ENCODE measurements around the gene ZBED1.
"Not testable (repeated sequence)": the region's sequence is repeated elsewhere in the genome, so short reads cannot be mapped to it uniquely, and the experiment has no call there.

Gene ZBED1

GRCh38 chrX:2456091-2456490 lies 44.7 kb downstream of the ZBED1 start:
- not testable (repeated sequence) for H3K27me3 Mint-ChIP-seq (ENCODE audit: low read depth); DNase-seq (ENCODE audit: low spot score); H3K9me3 Mint-ChIP-seq; H3K4me1 Mint-ChIP-seq (ENCODE audit: low read depth); H3K36me3 Mint-ChIP-seq (ENCODE audit: low read depth); H3K4me3 Mint-ChIP-seq; H3K27ac Mint-ChIP-seq

- DNase-seq (ENCODE audit: low spot score); H3K27me3 Mint-ChIP-seq (ENCODE audit: low read depth); H3K27ac Mint-ChIP-seq; H3K4me3 Mint-ChIP-seq; H3K36me3 Mint-ChIP-seq (ENCODE audit: low read depth); H3K9me3 Mint-ChIP-seq; H3K4me1 Mint-ChIP-seq (ENCODE audit: low read depth): not testable (repeated sequence)
Observed at GRCh38 chrX:2454620-2455019, 46.2 kb downstream of the ZBED1 start.

- no peaks in the 10 kb centered on the region for H3K4me1 Mint-ChIP-seq (ENCODE audit: low read depth)
Observed at GRCh38 chrX:2452799-2453198, 48.0 kb downstream of the ZBED1 start.

GRCh38 chrX:2452317-2452784 lies 48.4 kb downstream of the ZBED1 start:
- Mint-ChIP-seq H3K27ac (no peak overlapping the region), H3K4me3 (no peak overlapping the region), H3K9me3 (peaks cover 10% of the 10 kb centered on the region), H3K27me3 (ENCODE audit: low read depth) (no peaks in the 10 kb centered on the region), H3K4me1 (ENCODE audit: low read depth) (no peaks in the 10 kb centered on the region), H3K36me3 (ENCODE audit: low read depth) (peaks cover 4% of the 10 kb centered on the region)
- DNase-seq (ENCODE audit: low spot score), result no peak

More at GRCh38 chrX:2452799-2453198, 48.0 kb downstream of the ZBED1 start:
- peaks cover 6% of the 10 kb centered on the region for H3K9me3 Mint-ChIP-seq
- no peaks in the 10 kb centered on the region for H3K27me3 Mint-ChIP-seq (ENCODE audit: low read depth)
- H3K36me3 Mint-ChIP-seq (ENCODE audit: low read depth), result no peaks in the 10 kb centered on the region
- H3K4me3 Mint-ChIP-seq, result no peak overlapping the region
- no peak for DNase-seq (ENCODE audit: low spot score)
- no peak overlapping the region for H3K27ac Mint-ChIP-seq

- no peaks in the 10 kb centered on the region for H3K27me3 Mint-ChIP-seq (ENCODE audit: low read depth)
- H3K36me3 Mint-ChIP-seq (ENCODE audit: low read depth), result peaks cover 9% of the 10 kb centered on the region
- H3K4me1 Mint-ChIP-seq (ENCODE audit: low read depth), result no peaks in the 10 kb centered on the region
- H3K27ac Mint-ChIP-seq, result no peak overlapping the region
- H3K4me3 Mint-ChIP-seq, result no peak overlapping the region
- H3K9me3 Mint-ChIP-seq, result peaks cover 15% of the 10 kb centered on the region
- no peak for DNase-seq (ENCODE audit: low spot score)
Observed at GRCh38 chrX:2451501-2452316, 49.1 kb downstream of the ZBED1 start.

- H3K36me3 Mint-ChIP-seq (ENCODE audit: low read depth), result peaks cover 10% of the 10 kb centered on the region
- H3K4me1 Mint-ChIP-seq (ENCODE audit: low read depth), result no peaks in the 10 kb centered on the region
- no peaks in the 10 kb centered on the region for H3K27me3 Mint-ChIP-seq (ENCODE audit: low read depth)
- no peak overlapping the region for H3K4me3 Mint-ChIP-seq
- H3K9me3 Mint-ChIP-seq, result peaks cover 19% of the 10 kb centered on the region
- H3K27ac Mint-ChIP-seq, result no peak overlapping the region
- DNase-seq (ENCODE audit: low spot score), result no peak
Observed at GRCh38 chrX:2450681-2451080, 50.1 kb downstream of the ZBED1 start.

- no peaks in the 10 kb centered on the region for H3K4me1 Mint-ChIP-seq (ENCODE audit: low read depth)
- DNase-seq (ENCODE audit: low spot score), result no peak
- H3K9me3 Mint-ChIP-seq, result peaks cover 19% of the 10 kb centered on the region
- H3K36me3 Mint-ChIP-seq (ENCODE audit: low read depth), result peaks cover 10% of the 10 kb centered on the region
- no peaks in the 10 kb centered on the region for H3K27me3 Mint-ChIP-seq (ENCODE audit: low read depth)
- H3K27ac Mint-ChIP-seq, result no peak overlapping the region
- H3K4me3 Mint-ChIP-seq, result no peak overlapping the region
Observed at GRCh38 chrX:2449135-2449886, 51.5 kb downstream of the ZBED1 start.

- Mint-ChIP-seq H3K27me3 (ENCODE audit: low read depth) (no peaks in the 10 kb centered on the region), H3K27ac (no peak overlapping the region), H3K4me3 (no peak overlapping the region), H3K9me3 (peaks cover 19% of the 10 kb centered on the region), H3K36me3 (ENCODE audit: low read depth) (peaks cover 12% of the 10 kb centered on the region), H3K4me1 (ENCODE audit: low read depth) (no peaks in the 10 kb centered on the region)
- DNase-seq (ENCODE audit: low spot score), result no peak
Observed at GRCh38 chrX:2447484-2447883, 53.3 kb downstream of the ZBED1 start.

GRCh38 chrX:2446815-2447214 lies 54.0 kb downstream of the ZBED1 start:
- Mint-ChIP-seq H3K4me1 (ENCODE audit: low read depth) (no peaks in the 10 kb centered on the region), H3K27me3 (ENCODE audit: low read depth) (no peaks in the 10 kb centered on the region), H3K36me3 (ENCODE audit: low read depth) (peaks cover 12% of the 10 kb centered on the region), H3K27ac (no peak overlapping the region), H3K4me3 (no peak overlapping the region), H3K9me3 (peaks cover 17% of the 10 kb centered on the region)
- no peak for DNase-seq (ENCODE audit: low spot score)

GRCh38 chrX:2445662-2446623 lies 54.8 kb downstream of the ZBED1 start:
- no peak for DNase-seq (ENCODE audit: low spot score)
- Mint-ChIP-seq H3K9me3 (peaks cover 21% of the 10 kb centered on the region), H3K4me3 (no peak overlapping the region), H3K36me3 (ENCODE audit: low read depth) (peaks cover 17% of the 10 kb centered on the region), H3K27ac (no peak overlapping the region), H3K27me3 (ENCODE audit: low read depth) (no peaks in the 10 kb centered on the region), H3K4me1 (ENCODE audit: low read depth) (no peaks in the 10 kb centered on the region)

- no peak overlapping the region for H3K27ac Mint-ChIP-seq
- H3K4me3 Mint-ChIP-seq, result no peak overlapping the region
- H3K4me1 Mint-ChIP-seq (ENCODE audit: low read depth), result no peaks in the 10 kb centered on the region
- peaks cover 22% of the 10 kb centered on the region for H3K9me3 Mint-ChIP-seq
- no peak for DNase-seq (ENCODE audit: low spot score)
- no peaks in the 10 kb centered on the region for H3K27me3 Mint-ChIP-seq (ENCODE audit: low read depth)
- peaks cover 28% of the 10 kb centered on the region for H3K36me3 Mint-ChIP-seq (ENCODE audit: low read depth)
Observed at GRCh38 chrX:2442694-2443093, 58.1 kb downstream of the ZBED1 start.

- Mint-ChIP-seq H3K36me3 (ENCODE audit: low read depth) (peaks cover 20% of the 10 kb centered on the region), H3K4me1 (ENCODE audit: low read depth) (no peaks in the 10 kb centered on the region)
Observed at GRCh38 chrX:2441466-2441865, 59.3 kb downstream of the ZBED1 start.

GRCh38 chrX:2439613-2440012 lies 61.2 kb downstream of the ZBED1 start:
- Mint-ChIP-seq H3K27ac (no peak overlapping the region), H3K4me3 (no peak overlapping the region), H3K36me3 (ENCODE audit: low read depth) (peaks cover 24% of the 10 kb centered on the region), H3K27me3 (ENCODE audit: low read depth) (no peaks in the 10 kb centered on the region), H3K9me3 (peaks cover 9% of the 10 kb centered on the region), H3K4me1 (ENCODE audit: low read depth) (no peaks in the 10 kb centered on the region)
- DNase-seq (ENCODE audit: low spot score), result no peak

More at GRCh38 chrX:2441466-2441865, 59.3 kb downstream of the ZBED1 start:
- Mint-ChIP-seq H3K27ac (no peak overlapping the region), H3K27me3 (ENCODE audit: low read depth) (no peaks in the 10 kb centered on the region), H3K9me3 (peaks cover 11% of the 10 kb centered on the region), H3K4me3 (no peak overlapping the region)
- DNase-seq (ENCODE audit: low spot score), result no peak
